GM20000 (cell line): Measurements from ENCODE around the gene TBC1D5.

Experiments used
- DNase-seq: peaks from one replicate; pipeline ENCODE4 v3.0.0; 2012; ENCODE audit warnings: low spot score
- CTCF ChIP-seq: IDR thresholded peaks from 2 replicates; pipeline ENCODE4 v1.5.1; 2012; ENCODE audit warnings: mild to moderate bottlenecking, control low read depth; ENCODE audit errors: extremely low read depth, missing control alignments

Gene TBC1D5

GRCh38 chr3:17687566-17687965 is 54.9 kb downstream of the TBC1D5 start:
- TF ChIP-seq CTCF, result no peak
- no peak for DNase-seq

- no peak for TF ChIP-seq CTCF
- DNase-seq, result no peak
Observed at GRCh38 chr3:17686613-17687012, 55.8 kb downstream of the TBC1D5 start.

GRCh38 chr3:17683542-17684207 is 58.8 kb downstream of the TBC1D5 start:
- no peak for DNase-seq
- TF ChIP-seq CTCF, result no peak

GRCh38 chr3:17680530-17680929 is 61.9 kb downstream of the TBC1D5 start:
- no peak for TF ChIP-seq CTCF
- no peak for DNase-seq

- no peak for TF ChIP-seq CTCF
- DNase-seq, result peak; percentile 11
Observed at GRCh38 chr3:17678116-17678741, 64.2 kb downstream of the TBC1D5 start.

GRCh38 chr3:17674082-17674686 is 68.2 kb downstream of the TBC1D5 start:
- DNase-seq, result no peak
- TF ChIP-seq CTCF, result no peak

DNA sequence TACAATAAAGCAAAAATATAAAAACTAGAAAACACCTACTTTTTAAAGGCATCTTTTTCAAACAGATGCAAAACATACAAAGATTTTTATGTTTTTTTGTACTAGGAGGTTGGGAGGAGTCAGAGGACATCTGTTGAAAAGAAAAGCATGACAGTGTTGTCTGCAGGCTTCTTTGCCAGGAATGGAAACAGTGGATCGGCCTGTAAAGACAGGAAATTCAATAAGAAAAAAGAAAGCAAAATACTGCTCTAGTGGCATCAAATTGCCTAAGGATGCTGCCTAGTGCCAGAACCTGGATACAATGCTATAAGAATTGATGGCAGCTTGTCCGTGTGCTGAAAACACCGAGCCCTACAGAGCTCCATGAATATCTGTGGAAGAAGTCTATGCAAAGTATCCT is 69.9 kb downstream of the TBC1D5 start:
- no peak for TF ChIP-seq CTCF
- no peak for DNase-seq
